GM10266 (cell line): ENCODE measurements around the gene CDKN2AIP.

Source experiments
- DNase-seq: peaks from one replicate; pipeline ENCODE4 v3.0.0; 2012; ENCODE audit errors: extremely low spot score
- TF ChIP-seq, protein P1 (sequence below): IDR thresholded peaks from 2 replicates; pipeline ENCODE4 v1.5.1; 2012; ENCODE audit warnings: mild to moderate bottlenecking, low read depth; ENCODE audit not compliant: control insufficient read depth, insufficient read depth; ENCODE audit errors: missing control alignments

Gene CDKN2AIP

DNA sequence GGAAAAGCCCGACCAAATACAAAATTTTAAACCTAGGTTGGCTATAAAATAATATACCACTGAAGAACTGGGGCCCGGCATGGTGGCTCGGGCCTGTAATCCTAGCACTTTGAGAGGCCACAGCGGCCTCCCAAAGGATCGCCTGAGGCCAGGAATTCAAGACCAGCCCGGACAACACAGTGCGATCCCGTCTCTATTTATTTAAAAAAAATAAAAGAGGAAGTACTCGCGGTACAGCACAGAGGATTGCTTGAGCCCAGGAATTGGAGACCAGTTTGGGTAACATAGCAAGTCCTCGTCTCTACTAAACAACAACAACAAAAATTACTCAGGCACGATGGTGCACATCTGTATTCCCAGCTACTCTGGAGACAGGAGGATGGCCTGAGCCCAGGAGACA lies 44.8 kb upstream of the CDKN2AIP start:
- TF ChIP-seq, protein P1, sequence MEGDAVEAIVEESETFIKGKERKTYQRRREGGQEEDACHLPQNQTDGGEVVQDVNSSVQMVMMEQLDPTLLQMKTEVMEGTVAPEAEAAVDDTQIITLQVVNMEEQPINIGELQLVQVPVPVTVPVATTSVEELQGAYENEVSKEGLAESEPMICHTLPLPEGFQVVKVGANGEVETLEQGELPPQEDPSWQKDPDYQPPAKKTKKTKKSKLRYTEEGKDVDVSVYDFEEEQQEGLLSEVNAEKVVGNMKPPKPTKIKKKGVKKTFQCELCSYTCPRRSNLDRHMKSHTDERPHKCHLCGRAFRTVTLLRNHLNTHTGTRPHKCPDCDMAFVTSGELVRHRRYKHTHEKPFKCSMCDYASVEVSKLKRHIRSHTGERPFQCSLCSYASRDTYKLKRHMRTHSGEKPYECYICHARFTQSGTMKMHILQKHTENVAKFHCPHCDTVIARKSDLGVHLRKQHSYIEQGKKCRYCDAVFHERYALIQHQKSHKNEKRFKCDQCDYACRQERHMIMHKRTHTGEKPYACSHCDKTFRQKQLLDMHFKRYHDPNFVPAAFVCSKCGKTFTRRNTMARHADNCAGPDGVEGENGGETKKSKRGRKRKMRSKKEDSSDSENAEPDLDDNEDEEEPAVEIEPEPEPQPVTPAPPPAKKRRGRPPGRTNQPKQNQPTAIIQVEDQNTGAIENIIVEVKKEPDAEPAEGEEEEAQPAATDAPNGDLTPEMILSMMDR, result no peak
- no peak for DNase-seq

DNA sequence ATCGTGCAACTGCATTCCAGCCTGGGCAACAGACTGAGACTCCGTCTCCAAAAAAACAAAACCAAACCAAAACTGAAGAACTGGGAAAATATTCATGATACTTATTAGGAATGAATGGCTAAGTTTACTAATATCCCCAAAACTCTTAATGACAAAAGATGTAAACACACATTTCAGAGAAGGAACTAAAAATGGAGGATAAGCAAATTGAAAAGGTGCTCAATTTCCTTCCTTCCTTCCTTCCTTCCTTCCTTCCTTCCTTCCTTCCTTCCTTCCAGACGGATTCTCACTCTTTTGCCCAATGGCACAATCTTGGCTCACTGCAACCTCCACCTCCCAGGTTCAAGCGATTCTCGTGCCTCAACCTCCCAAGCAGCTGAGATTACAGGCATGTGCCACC lies 44.4 kb upstream of the CDKN2AIP start:
- DNase-seq, result no peak
- TF ChIP-seq, protein P1, result no peak

- DNase-seq, result no peak
- TF ChIP-seq, protein P1, result no peak
Observed at GRCh38 chr4:183401473-183401872, 43.0 kb upstream of the CDKN2AIP start.

GRCh38 chr4:183402771-183403170 lies 41.7 kb upstream of the CDKN2AIP start:
- TF ChIP-seq, protein P1, result no peak
- no peak for DNase-seq

- DNase-seq, result no peak
- TF ChIP-seq, protein P1, result no peak
Observed at GRCh38 chr4:183403486-183403885, 41.0 kb upstream of the CDKN2AIP start.

- TF ChIP-seq, protein P1, result no peak
Observed at GRCh38 chr4:183403961-183404360, 40.5 kb upstream of the CDKN2AIP start.

DNA sequence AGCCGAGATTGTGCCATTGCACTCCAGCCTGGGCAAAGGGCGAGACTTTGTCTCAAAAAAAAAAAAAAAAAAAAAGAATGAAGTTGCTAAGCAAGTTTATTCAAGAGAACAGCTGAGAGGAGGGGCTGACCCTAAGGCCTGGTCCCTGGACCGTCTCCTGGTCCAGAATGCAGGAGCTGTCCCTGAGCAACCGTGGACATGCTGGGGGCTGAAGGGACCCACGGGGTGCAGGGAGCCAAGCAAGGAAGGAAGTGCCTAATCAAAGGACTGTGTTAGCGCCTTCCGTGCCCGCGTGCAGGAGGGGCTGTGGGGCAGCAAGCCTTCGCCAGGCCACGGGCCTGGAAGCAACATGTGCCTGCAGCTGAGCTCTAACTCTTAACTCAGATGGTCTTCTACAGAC lies 39.1 kb upstream of the CDKN2AIP start:
- no peak for DNase-seq
- TF ChIP-seq, protein P1, result no peak

More at GRCh38 chr4:183403961-183404360, 40.5 kb upstream of the CDKN2AIP start:
- DNase-seq, result no peak
